Measurements from ENCODE around the gene MBNL3. TPM values are rescaled to one million over a fixed set of nuclear protein-coding genes. Genes with fewer than 3 reads are reported as not detected.

Gene MBNL3
- total RNA-seq, 1 experiment from 2014 or later: 4.6 TPM

DNA sequence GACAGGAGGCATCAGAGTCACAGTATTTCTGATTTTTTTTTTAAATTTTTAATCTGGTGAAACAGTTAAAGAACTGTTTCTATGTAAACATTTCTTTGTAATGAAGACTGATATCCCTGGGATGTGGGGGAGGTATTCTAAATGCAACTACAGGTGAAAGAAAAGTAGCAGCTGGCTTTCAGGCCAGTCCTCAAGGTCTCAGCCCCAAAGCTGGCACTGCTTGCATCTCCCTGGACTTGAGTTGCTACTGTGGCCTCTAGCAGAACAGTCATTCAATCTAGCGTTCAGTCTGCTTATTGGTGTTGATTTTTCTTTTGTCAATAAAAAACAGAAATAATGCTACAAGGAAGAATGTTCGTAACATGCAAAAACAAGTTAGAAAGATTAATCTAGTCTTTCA, 4.9 kb downstream of the MBNL3 start:
- DNase-seq (ENCODE audit: low read depth, low spot score): no peak
- Histone ChIP-seq H3K4me1 (ENCODE audit: control insufficient read depth in 1 of 2, insufficient read depth in 2 of 2, low read length in 2 of 2) (peaks cover 0 to 4% of the 10 kb centered on the region in 2 experiments; a peak in 1 of 4 replicates), H3K4me3 (replicated peaks in 1 of 2; ENCODE audit: low read depth in 1 of 2, low read length in 2 of 2) (no peak overlapping the region), H3K27ac (ENCODE audit: low read depth, low read length) (no peak overlapping the region), H4K20me1 (ENCODE audit: insufficient read depth) (no peaks in the 10 kb centered on the region), H3K79me2 (ENCODE audit: insufficient read depth, low read length) (no peaks in the 10 kb centered on the region), H3K9ac (ENCODE audit: low read length) (no peak overlapping the region), H3K9me2 (ENCODE audit: insufficient read depth) (no peaks in the 10 kb centered on the region), H3K9me3 (ENCODE audit: control insufficient read depth in 1 of 2, insufficient read depth in 1 of 2, low read depth in 1 of 2, low read length in 2 of 2) (no peaks in the 10 kb centered on the region), H3K4me2 (ENCODE audit: low read length) (no peak overlapping the region), H3K36me3 (ENCODE audit: control insufficient read depth in 1 of 2, insufficient read depth in 2 of 2, low read length in 2 of 2) (no peaks in the 10 kb centered on the region), H3K27me3 (ENCODE audit: insufficient read depth, low read length) (peaks cover 31% of the 10 kb centered on the region), H2AFZ (ENCODE audit: low read depth, low read length, poor library complexity, severe bottlenecking) (no peak overlapping the region)
- ChIA-PET POLR2A (no interaction called here), CTCF (no interaction called here), RAD21 (ENCODE audit: low non-redundant PET in 1 of 2, low total read pairs in 2 of 2, uncharacterized antibody in 2 of 2, unreplicated experiment in 2 of 2) (no interaction called here)
- BruUV-seq (replicated peaks): no TSS peak
- ATAC-seq: no peak
- intact Hi-C loops (cut with micrococcal nuclease): no loop called here
- no peak for TF ChIP-seq POLR2AphosphoS5 (IDR thresholded peaks at IDR 0.05; ENCODE audit: low read depth, low read length)
- no peak for TF ChIP-seq SIN3A (IDR thresholded peaks at IDR 0.05; ENCODE audit: low read depth)
- no peak for TF ChIP-seq SP1 (IDR thresholded peaks at IDR 0.05; ENCODE audit: low read depth)
- TF ChIP-seq FOSL1 (IDR thresholded peaks at IDR 0.05; ENCODE audit: low read depth): no peak
- TF ChIP-seq TCF7L2 (IDR thresholded peaks at IDR 0.05; ENCODE audit: borderline replicate concordance, extremely low read depth, insufficient read depth, insufficient read length): no peak

DNA sequence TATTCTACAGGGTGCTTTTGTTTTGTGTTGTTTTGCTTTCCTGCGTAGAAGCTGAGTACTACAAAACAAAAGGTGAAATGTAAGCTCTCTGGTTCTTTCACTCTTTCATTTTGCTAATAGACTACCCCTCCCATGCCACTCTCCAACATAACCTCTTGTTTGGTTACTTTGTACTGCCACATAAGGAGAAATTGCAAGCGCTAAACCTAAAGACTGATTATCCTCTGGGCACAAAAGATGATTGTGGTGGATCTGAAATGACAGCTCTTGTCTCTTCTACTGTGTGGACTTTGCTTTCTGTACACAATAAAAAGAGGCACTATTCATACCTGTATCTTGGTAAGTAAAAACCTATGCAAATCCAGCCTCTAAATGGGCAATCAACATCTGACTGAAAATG, 5.3 kb downstream of the MBNL3 start:
- no peak overlapping the region for H3K4me2 ChIP-seq (ENCODE audit: low read length)
- BruUV-seq (replicated peaks): no TSS peak
- peaks cover 27% of the 10 kb centered on the region for H3K27me3 ChIP-seq (ENCODE audit: insufficient read depth, low read length)
- no peak overlapping the region for H3K9ac ChIP-seq (ENCODE audit: low read length)
- ATAC-seq (no peak), DNase-seq (ENCODE audit: low read depth, low spot score) (no peak)
- H3K79me2 ChIP-seq (ENCODE audit: insufficient read depth, low read length): no peaks in the 10 kb centered on the region
- intact Hi-C loops (cut with micrococcal nuclease): no loop called here
- H3K4me3 ChIP-seq (replicated peaks in 1 of 2; ENCODE audit: low read depth in 1 of 2, low read length in 2 of 2): no peak overlapping the region
- no peak overlapping the region for H2AFZ ChIP-seq (ENCODE audit: low read depth, low read length, poor library complexity, severe bottlenecking)
- ChIA-PET RAD21 (ENCODE audit: low non-redundant PET in 1 of 2, low total read pairs in 2 of 2, uncharacterized antibody in 2 of 2, unreplicated experiment in 2 of 2) (no interaction called here), CTCF (no interaction called here), POLR2A (no interaction called here)
- H3K9me3 ChIP-seq (ENCODE audit: control insufficient read depth in 1 of 2, insufficient read depth in 1 of 2, low read depth in 1 of 2, low read length in 2 of 2): no peaks in the 10 kb centered on the region
- no peaks in the 10 kb centered on the region for H3K9me2 ChIP-seq (ENCODE audit: insufficient read depth)
- H3K36me3 ChIP-seq (ENCODE audit: control insufficient read depth in 1 of 2, insufficient read depth in 2 of 2, low read length in 2 of 2): no peaks in the 10 kb centered on the region
- TF ChIP-seq FOSL1 (IDR thresholded peaks at IDR 0.05; ENCODE audit: low read depth): no peak
- no peak for TF ChIP-seq ZNF274 (IDR thresholded peaks at IDR 0.05; ENCODE audit: low read depth, low read length)
- no peak for TF ChIP-seq ELF1 (IDR thresholded peaks at IDR 0.05; ENCODE audit: borderline replicate concordance, low read depth)
- TF ChIP-seq, protein P1, sequence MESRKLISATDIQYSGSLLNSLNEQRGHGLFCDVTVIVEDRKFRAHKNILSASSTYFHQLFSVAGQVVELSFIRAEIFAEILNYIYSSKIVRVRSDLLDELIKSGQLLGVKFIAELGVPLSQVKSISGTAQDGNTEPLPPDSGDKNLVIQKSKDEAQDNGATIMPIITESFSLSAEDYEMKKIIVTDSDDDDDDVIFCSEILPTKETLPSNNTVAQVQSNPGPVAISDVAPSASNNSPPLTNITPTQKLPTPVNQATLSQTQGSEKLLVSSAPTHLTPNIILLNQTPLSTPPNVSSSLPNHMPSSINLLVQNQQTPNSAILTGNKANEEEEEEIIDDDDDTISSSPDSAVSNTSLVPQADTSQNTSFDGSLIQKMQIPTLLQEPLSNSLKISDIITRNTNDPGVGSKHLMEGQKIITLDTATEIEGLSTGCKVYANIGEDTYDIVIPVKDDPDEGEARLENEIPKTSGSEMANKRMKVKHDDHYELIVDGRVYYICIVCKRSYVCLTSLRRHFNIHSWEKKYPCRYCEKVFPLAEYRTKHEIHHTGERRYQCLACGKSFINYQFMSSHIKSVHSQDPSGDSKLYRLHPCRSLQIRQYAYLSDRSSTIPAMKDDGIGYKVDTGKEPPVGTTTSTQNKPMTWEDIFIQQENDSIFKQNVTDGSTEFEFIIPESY (IDR thresholded peaks at IDR 0.05; ENCODE audit: extremely low read depth, insufficient replicate concordance, low read length): no peak
- TF ChIP-seq, protein P2, sequence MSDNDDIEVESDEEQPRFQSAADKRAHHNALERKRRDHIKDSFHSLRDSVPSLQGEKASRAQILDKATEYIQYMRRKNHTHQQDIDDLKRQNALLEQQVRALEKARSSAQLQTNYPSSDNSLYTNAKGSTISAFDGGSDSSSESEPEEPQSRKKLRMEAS (IDR thresholded peaks at IDR 0.05): no peak
- TF ChIP-seq SRF (IDR thresholded peaks at IDR 0.05; ENCODE audit: low read depth): no peak
- TF ChIP-seq POLR2AphosphoS5 (IDR thresholded peaks at IDR 0.05; ENCODE audit: low read depth, low read length): no peak
- no peak for TF ChIP-seq ZFX (IDR thresholded peaks at IDR 0.05)
- no peak for TF ChIP-seq POLR2A (IDR thresholded peaks at IDR 0.05; ENCODE audit: borderline replicate concordance, extremely low read depth, insufficient read depth, insufficient read length)
- TF ChIP-seq YY1 (IDR thresholded peaks at IDR 0.05; ENCODE audit: extremely low read depth, insufficient replicate concordance, low read depth, low read length): no peak
- TF ChIP-seq RAD21 (IDR thresholded peaks at IDR 0.05; ENCODE audit: low read depth): no peak
- TF ChIP-seq, protein P3, sequence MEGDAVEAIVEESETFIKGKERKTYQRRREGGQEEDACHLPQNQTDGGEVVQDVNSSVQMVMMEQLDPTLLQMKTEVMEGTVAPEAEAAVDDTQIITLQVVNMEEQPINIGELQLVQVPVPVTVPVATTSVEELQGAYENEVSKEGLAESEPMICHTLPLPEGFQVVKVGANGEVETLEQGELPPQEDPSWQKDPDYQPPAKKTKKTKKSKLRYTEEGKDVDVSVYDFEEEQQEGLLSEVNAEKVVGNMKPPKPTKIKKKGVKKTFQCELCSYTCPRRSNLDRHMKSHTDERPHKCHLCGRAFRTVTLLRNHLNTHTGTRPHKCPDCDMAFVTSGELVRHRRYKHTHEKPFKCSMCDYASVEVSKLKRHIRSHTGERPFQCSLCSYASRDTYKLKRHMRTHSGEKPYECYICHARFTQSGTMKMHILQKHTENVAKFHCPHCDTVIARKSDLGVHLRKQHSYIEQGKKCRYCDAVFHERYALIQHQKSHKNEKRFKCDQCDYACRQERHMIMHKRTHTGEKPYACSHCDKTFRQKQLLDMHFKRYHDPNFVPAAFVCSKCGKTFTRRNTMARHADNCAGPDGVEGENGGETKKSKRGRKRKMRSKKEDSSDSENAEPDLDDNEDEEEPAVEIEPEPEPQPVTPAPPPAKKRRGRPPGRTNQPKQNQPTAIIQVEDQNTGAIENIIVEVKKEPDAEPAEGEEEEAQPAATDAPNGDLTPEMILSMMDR (IDR thresholded peaks at IDR 0.05 in 2 of 3, conservative IDR thresholded peaks at IDR 0.05 in 1 of 3; ENCODE audit: borderline replicate concordance in 1 of 3, insufficient read depth in 1 of 3, low read depth in 2 of 3, low read length in 2 of 3): no peak
- TF ChIP-seq SIN3A (IDR thresholded peaks at IDR 0.05; ENCODE audit: low read depth): no peak
- no peak for TF ChIP-seq CBX3 (IDR thresholded peaks at IDR 0.05; ENCODE audit: low read depth)
- no peak for TF ChIP-seq EZH2 (IDR thresholded peaks at IDR 0.05)
- TF ChIP-seq TCF7L2 (IDR thresholded peaks at IDR 0.05; ENCODE audit: borderline replicate concordance, extremely low read depth, insufficient read depth, insufficient read length): no peak
- TF ChIP-seq EGR1 (IDR thresholded peaks at IDR 0.05; ENCODE audit: low read depth): no peak
- no peak for TF ChIP-seq EZH2phosphoT487 (IDR thresholded peaks at IDR 0.05; ENCODE audit: borderline replicate concordance)
- H3K4me1 ChIP-seq (ENCODE audit: control insufficient read depth in 1 of 2, insufficient read depth in 2 of 2, low read length in 2 of 2): no peaks in the 10 kb centered on the region; a peak in 1 of 4 replicates
- H3K27ac ChIP-seq (ENCODE audit: low read depth, low read length): no peak overlapping the region
- H4K20me1 ChIP-seq (ENCODE audit: insufficient read depth): no peaks in the 10 kb centered on the region

Data from HCT116 (cell line).